Right hindlimb (tissue), 1 donor: ENCODE measurements around the gene AOC2.
"Not testable (repeated sequence)": the region's sequence is repeated elsewhere in the genome, so short reads cannot be mapped to it uniquely, and the experiment has no call there.

Experiments
- DNase-seq: peaks from one replicate; pipeline ENCODE4 v3.0.0-alpha.2; 2018

Gene AOC2

DNA sequence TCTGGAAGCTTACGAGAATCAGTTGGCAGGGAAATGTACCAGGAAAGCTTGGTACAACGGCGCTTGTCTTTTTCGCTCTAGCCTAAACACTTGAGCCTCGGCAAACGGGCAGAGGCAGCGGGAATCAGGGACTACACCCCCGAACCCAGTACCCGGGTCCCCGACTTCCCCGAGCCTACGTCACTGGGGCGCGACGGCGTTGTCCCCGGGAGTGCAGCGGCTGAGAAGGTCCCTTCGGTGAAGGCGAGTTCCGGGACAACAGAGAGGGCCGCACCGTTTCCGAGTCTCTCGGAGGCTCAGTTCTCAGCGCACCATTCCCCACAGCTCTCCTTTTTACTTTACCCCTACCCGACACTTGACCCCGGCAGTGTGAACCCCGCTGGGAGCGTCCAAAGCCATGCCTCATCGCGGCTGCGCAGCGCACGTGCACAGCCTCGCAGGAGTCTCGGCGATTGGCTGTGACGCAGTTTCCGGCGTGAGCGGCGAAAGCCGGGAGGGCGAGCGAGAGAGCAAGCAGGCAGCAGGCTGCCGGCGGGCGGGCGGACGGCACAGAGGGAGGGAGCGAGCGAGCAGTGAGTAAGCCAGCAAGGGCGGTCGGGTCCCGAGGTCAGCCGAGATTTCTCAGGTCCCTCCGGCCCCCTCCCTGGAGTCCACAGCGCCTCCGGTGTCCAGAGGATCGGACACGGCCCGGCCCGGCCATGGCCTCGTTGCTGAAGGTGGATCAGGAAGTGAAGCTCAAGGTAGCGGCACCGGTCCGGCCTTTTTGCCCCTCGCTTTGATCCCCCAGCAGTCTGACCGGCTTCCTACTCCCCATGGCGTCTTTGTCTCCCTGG lies 11.2 kb upstream of the AOC2 start, which contains the start of gene PSME3:
Gene PSME3 (plus strand): TSS at position 464 of the 833 bp plus-strand sequence. CDS start 235 bp downstream, at position 699.
- peak; percentile 94 for DNase-seq

DNA sequence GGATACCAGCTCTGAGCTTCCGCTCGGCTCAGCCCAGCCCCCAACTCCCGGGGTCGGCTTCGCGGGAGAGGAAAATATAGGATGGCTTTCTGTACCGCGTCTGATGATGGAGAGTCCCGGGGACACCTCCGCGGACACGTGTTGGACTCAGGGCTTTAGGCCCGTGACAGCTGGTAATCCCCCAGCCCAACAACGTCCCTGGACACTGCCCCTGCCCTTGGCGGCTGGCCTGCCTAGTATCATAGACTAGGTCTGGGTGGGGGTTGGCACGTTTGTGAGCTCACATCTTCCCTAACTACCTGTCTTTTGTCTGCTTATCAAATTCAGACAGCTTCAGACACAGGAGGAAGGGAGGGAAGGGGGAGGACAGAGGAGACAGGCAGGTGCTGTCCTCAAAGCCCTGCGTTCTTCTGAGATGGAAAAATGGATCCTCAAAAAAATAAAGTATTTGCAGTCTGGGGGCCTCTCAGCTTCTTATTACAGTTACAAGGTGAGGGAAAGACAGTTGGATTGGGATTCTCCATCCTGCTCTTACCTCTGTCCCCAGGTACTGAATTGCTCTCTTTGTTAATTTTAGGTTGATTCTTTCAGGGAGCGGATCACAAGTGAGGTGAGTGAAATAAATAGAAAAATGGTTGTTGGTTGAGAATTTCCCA lies 10.5 kb upstream of the AOC2 start:
- DNase-seq: no peak

DNA sequence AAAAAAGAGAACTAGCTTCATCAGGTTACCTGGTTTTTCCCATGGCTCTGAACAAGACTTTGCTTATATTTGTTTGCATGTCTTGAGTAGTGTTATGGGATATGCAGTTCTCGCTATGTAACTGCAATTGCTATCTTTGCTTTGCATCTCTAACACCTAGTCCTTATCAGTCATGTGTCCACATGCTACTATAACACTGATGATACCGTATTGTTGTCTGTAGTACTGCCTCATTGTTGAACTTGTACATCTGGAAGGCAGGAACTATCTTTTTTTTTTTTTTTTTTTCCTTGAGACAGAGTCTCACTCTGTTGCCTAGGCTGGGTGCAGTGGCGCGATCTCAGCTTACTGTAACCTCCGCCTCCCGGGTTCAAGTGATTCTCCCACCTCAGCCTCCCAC lies 8.6 kb upstream of the AOC2 start:
- no peak for DNase-seq

DNA sequence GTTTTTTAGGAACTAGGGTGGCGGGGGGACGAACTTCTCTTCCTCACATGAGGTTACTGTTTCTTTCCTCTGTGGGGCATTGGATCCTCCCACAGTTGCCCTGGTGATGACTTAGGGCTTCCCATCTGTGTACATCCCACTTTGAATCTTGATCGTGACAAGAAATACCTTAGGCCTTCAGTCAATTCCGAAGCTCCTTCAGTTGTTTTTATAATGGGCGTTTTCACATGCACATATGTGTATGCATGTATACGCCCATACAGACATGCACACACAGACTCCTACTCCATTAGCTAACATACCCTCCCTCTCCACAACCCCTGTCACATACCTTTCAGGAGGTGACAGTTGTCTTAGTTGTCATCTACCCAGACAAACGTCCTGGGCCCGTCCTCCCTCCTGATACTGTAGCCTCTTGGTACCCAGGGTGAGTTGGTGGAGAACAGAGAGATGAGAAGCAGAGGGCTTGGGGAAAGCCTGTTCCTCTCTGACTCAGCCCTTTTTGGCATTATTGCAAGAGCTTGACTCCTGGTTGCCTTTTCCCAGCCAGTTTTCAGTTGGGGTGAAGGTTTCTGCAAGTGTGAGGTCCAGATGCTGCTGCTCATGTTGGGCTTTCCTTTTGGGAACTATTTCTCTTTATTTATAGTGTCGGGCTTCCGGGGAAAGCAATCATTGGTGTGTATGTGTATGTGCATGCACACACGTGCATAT lies 2.2 kb upstream of the AOC2 start:
- DNase-seq: no peak

DNA sequence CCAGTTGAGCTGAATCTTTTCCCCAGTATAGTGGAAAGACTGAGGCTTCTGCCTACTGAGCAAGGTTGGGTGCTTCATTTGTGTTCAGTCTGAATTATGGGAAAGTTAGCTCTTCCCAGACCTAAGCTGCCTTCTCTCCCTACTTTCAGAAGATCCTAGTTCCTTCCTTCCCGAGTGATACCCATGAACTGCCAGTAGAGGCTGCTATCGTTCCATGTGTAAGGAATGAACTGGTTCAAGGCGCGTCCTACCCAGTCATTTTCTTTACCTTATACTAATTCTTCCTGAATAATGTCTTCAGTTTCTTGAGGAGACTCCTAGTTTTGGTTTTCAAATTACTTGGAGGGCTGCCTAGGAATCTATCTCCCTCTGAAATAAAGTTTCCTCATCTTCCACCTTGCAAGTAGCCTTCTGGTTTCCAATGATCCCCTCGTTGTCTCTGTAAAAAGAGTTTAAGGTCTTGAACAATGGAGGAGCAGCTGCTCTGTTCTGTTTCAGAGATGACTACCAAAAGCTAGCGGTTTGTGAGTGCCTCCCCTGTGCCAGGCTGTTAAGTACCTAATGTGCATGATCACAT lies 934 bp upstream of the AOC2 start:
- DNase-seq: peak; percentile 45

DNA sequence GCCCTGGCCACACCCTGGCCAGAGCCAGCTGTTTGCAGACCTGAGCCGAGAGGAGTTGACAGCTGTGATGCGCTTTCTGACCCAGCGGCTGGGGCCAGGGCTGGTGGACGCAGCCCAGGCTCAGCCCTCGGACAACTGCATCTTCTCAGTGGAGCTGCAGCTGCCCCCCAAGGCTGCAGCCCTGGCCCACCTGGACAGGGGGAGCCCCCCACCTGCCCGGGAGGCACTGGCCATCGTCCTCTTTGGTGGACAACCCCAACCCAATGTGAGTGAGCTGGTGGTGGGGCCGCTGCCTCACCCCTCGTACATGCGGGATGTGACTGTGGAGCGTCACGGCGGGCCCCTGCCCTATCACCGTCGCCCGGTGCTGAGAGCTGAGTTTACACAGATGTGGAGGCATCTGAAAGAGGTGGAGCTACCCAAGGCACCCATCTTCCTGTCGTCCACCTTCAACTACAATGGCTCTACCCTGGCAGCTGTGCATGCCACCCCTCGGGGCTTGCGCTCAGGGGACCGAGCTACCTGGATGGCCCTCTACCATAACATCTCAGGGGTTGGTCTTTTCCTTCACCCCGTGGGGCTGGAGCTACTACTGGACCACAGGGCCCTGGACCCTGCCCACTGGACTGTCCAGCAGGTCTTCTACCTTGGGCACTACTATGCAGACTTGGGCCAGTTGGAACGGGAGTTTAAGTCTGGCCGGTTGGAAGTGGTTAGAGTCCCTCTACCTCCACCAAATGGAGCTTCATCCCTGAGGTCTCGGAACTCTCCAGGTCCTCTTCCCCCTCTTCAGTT lies 578 bp downstream of the AOC2 start:
- no peak for DNase-seq

DNA sequence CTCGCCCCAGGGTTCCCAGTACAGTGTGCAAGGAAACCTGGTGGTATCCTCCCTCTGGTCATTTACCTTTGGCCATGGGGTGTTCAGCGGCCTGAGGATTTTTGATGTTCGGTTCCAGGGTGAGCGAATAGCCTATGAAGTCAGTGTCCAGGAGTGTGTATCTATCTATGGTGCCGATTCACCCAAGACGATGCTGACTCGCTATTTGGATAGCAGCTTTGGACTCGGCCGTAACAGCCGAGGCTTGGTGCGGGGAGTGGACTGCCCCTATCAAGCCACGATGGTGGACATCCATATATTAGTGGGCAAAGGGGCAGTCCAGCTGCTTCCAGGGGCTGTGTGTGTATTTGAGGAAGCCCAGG lies 1.2 kb downstream of the AOC2 start:
- DNase-seq: no peak

DNA sequence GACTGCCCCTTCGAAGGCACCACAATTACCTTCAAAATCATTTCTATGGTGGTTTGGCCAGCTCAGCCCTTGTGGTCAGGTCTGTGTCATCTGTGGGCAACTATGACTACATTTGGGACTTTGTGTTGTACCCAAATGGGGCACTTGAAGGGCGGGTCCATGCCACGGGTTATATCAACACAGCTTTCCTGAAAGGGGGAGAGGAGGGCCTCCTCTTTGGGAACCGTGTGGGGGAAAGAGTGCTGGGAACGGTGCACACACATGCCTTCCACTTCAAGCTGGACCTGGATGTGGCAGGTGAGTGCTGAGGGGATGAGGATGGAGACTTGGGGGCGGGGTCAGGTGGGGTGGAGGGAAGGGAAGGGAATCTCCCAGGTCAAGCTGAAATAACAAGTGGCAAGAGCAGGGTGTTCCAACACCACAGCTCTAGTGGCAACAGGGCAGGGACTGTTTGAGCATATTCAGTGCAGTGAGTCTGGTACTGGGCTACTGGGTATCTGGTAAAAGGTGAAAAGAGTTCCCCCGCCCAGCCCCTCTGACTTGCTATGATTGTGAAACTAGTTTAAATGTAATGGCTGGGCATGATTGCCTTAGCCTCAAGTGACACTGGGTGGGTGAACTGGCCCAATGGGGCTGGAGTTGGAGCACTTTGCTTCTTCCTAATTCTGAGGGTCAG lies 1.7 kb downstream of the AOC2 start:
- no peak for DNase-seq

DNA sequence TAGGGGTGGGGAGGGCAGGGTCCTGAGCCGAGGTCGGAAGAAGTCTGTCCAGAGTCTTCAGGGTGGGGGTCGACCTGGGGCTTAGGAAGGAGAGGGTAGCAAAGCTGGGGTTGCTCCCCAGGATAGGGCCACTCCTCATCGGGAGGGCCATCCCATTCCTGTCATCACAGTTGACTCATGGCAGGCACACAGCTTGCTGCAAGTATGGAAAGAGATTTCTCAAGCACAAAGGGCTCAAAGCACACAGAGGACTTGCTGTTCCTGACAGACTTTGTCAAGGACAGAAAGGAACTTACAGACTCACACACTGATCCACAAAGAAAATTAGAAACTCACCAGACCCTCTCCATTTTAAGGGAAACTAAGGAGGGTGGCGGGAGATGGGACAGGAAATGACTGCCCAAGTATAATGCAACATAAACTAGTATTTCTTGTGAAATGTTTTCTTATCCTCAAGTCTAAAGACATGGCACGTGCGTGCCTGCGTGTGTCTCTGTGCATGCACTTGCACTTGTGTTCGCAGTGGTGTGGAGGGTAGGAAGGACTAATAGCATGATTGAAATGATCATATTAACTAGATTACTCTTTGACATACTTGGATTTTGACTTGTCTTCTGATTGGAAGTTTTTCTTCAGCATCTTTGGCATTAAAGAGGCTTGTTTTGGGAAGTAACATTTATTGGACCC lies 2.4 kb downstream of the AOC2 start:
- DNase-seq: no peak

DNA sequence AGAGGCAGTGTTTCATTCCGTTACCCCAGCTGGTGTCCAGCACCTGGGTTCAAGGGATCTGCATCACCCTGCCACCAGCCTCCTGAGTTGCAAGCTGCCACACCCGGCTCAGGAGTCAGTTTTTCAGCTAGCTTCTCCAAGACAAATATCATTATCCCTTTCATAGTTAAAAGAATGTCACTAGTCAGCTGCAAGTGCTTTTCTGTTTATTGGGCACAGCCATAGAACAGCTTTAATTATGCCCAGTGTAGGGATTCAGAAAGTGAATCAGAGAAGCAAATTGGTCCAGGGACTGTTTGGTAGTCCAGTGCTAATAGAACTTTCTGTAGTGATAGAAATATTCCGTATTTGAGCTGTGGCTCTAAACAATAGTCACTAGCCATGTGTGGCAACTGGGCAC lies 3.7 kb downstream of the AOC2 start:
- DNase-seq: no peak

DNA sequence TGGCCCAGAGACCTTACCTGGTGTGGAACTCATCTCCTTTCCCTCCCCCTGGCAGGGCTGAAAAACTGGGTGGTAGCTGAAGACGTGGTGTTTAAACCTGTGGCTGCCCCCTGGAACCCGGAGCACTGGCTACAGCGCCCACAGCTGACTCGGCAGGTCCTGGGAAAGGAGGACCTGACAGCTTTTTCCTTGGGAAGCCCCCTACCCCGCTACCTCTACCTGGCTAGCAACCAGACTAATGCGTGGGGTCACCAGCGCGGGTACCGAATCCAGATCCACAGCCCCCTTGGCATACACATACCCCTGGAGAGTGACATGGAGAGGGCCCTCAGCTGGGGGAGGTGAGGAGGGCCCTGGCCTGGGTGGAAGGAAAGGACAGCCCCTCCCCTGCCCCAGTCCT lies 4.7 kb downstream of the AOC2 start:
- no peak for DNase-seq

DNA sequence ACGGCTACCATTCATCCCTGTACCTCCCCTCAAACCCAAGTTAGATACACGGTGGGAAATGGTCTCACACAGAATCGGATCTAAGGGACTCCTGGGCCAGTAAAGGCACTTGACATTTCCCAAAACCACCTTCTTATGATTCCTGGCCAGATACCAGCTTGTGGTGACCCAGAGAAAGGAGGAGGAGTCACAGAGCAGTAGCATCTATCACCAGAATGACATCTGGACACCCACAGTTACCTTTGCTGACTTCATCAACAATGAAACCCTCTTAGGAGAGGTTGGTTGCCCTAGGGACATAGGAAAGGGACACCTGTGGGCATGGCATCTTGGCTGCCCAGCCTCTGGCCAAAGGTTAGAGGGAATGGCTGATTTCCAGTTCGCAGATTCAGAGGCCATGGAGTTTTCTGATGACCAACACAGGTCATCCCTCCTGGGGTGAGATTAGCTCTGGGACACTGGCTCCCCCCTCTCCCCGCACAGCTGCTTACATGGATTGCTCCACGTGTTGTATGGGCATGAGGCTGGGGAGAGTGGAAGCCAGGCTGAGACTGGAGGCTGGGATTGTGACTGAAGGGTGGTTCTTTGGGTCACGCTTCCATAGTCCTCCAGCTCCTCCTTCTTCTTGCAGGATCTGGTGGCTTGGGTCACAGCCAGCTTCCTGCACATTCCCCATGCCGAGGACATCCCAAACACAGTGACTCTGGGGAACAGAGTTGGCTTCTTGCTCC lies 5.2 kb downstream of the AOC2 start:
- no peak for DNase-seq

DNA sequence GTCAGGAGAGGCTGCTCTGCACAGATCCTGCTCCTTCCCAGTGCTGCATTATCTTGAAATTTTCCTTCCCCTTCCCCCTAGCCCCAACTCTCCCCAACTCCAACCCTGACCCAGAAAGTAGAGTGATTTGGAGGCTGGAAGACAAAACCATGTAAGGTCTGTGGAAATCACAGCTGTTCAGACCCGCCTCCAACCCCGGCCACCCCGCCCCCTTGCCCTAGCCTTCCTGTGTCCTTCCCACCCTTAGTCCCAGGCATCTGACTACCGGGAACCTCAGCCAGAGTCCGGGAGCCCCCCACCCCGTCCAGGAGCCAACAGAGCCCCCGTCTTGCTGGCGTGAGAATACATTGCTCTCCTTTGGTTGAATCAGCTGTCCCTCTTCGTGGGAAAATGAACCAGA lies 6.6 kb downstream of the AOC2 start, which contains the start of gene AOC3:
Gene AOC3 (plus strand): TSS at position 246 of the 400 bp plus-strand sequence. CDS start 145 bp downstream, at position 391.
- DNase-seq: peak; percentile 46

DNA sequence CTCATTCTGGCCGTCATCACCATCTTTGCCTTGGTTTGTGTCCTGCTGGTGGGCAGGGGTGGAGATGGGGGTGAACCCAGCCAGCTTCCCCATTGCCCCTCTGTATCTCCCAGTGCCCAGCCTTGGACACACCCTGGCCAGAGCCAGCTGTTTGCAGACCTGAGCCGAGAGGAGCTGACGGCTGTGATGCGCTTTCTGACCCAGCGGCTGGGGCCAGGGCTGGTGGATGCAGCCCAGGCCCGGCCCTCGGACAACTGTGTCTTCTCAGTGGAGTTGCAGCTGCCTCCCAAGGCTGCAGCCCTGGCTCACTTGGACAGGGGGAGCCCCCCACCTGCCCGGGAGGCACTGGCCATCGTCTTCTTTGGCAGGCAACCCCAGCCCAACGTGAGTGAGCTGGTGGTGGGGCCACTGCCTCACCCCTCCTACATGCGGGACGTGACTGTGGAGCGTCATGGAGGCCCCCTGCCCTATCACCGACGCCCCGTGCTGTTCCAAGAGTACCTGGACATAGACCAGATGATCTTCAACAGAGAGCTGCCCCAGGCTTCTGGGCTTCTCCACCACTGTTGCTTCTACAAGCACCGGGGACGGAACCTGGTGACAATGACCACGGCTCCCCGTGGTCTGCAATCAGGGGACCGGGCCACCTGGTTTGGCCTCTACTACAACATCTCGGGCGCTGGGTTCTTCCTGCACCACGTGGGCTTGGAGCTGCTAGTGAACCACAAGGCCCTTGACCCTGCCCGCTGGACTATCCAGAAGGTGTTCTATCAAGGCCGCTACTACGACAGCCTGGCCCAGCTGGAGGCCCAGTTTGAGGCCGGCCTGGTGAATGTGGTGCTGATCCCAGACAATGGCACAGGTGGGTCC lies 7.2 kb downstream of the AOC2 start:
- DNase-seq: not testable (repeated sequence)

DNA sequence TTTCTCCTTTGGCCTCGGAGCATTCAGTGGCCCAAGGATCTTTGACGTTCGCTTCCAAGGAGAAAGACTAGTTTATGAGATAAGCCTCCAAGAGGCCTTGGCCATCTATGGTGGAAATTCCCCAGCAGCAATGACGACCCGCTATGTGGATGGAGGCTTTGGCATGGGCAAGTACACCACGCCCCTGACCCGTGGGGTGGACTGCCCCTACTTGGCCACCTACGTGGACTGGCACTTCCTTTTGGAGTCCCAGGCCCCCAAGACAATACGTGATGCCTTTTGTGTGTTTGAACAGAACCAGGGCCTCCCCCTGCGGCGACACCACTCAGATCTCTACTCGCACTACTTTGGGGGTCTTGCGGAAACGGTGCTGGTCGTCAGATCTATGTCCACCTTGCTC lies 8.0 kb downstream of the AOC2 start:
- DNase-seq: no peak

DNA sequence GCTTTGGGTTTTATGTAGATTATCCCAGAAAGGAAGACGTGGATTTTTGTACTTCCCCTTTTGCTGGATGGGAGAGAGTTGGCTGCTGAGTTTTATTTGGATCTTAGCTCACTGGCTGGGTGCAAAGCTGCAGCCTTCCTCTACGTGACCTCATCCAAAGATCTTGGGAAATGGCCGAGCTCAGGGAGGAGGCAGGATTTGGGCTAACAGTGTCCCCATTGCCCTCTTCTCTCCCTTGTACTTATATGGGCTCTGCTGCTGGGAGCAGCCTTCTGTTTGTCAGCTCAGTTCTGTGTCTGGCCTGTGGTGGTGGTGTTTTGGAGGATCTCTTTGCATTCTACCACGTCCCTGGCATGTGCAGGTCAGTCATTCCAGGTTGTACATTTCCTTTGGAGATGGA lies 8.6 kb downstream of the AOC2 start:
- DNase-seq: no peak

DNA sequence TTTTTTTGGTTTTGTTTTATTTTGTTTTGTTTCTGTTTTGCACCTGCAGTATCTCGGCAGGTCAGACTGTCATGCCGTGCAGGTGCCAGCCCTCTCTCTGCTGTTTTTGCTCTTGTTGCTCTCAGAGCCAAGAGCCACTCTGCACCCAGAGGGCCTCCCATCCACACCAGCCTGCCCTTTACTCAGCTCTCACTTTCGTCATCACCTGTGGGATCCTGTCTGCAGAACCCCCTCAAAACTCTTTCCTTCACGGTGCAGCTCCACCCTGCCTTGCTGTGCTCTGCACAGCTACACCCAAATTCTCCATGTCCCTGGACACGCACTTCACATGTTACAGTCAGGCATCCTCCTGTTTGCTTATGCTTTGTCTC lies 9.2 kb downstream of the AOC2 start:
- no peak for DNase-seq

DNA sequence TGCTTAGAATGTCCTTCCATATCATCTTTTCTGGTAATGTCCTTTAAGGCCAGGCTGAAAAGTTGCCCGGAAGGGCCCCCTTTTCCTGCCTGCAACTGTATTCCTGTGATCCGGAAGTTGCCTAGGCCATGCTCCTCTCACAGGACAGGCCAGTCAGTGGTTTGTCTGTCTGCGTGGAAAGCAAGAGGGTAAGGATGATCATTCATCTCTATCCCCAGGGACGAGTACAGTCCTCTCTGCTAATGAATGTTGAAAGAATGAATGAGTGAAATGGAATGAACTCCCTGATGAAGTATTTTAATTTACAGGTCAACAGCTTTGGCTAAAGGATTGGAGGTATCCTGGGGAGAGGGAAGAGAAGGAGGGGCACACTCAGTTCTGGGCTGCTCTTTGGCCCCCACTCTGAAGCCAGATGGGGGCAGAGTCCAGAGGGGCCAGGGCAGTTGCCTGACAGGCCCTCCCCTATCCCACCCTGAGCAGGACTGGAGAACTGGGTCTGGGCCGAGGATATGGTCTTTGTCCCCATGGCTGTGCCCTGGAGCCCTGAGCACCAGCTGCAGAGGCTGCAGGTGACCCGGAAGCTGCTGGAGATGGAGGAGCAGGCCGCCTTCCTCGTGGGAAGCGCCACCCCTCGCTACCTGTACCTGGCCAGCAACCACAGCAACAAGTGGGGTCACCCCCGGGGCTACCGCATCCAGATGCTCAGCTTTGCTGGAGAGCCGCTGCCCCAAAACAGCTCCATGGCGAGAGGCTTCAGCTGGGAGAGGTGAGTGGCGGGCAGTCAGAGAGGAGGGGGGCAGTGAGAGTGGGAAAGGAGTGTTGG lies 9.8 kb downstream of the AOC2 start:
- no peak for DNase-seq
